Measurements from ENCODE around the gene YARS1. TPM values are rescaled to one million over a fixed set of nuclear protein-coding genes. Genes with fewer than 3 reads are reported as not detected.

YARS1 gene
- total RNA-seq, 3 donors from 2014 or later: 47.0 to 66.7 (median 54.8) TPM

- no peaks in the 10 kb centered on the region for H3K36me3 ChIP-seq (ENCODE audit: low read depth)
- no peak for TF ChIP-seq CTCF (IDR thresholded peaks at IDR 0.05)
- H3K4me3 ChIP-seq: no peak overlapping the region
- no peaks in the 10 kb centered on the region for H3K9me3 ChIP-seq
- DNase-seq: peak; percentile 74 to 86 (median 83)
- H3K4me1 ChIP-seq (ENCODE audit: low read depth): peaks cover 53% of the 10 kb centered on the region
- peak; percentile 88 for ATAC-seq
- intact Hi-C loops (cut with DNase I, micrococcal nuclease): no loop called here
These were observed 63.4 kb downstream of the YARS1 start for GRCh38 chr1:32753532-32754316.

- intact Hi-C loops (cut with DNase I, micrococcal nuclease): no loop called here
- Histone ChIP-seq H3K4me1 (ENCODE audit: low read depth) (peaks cover 16% of the 10 kb centered on the region), H3K4me3 (no peak overlapping the region), H3K36me3 (ENCODE audit: low read depth) (no peaks in the 10 kb centered on the region), H3K9me3 (no peaks in the 10 kb centered on the region)
- TF ChIP-seq CTCF (IDR thresholded peaks at IDR 0.05): no peak
- no peak for DNase-seq
- no peak for ATAC-seq
These were observed 67.4 kb downstream of the YARS1 start for GRCh38 chr1:32749771-32750170.

- no peak for TF ChIP-seq CTCF (IDR thresholded peaks at IDR 0.05)
- Histone ChIP-seq H3K4me1 (ENCODE audit: low read depth) (peaks cover 15% of the 10 kb centered on the region), H3K9me3 (no peaks in the 10 kb centered on the region), H3K4me3 (no peak overlapping the region), H3K36me3 (ENCODE audit: low read depth) (no peaks in the 10 kb centered on the region)
- intact Hi-C loops (cut with DNase I, micrococcal nuclease): no loop called here
- DNase-seq: no peak
- no peak for ATAC-seq
These were observed 67.8 kb downstream of the YARS1 start for GRCh38 chr1:32749332-32749731.

- Histone ChIP-seq H3K36me3 (ENCODE audit: low read depth) (no peaks in the 10 kb centered on the region), H3K4me3 (no peak overlapping the region), H3K4me1 (ENCODE audit: low read depth) (peaks cover 11% of the 10 kb centered on the region), H3K9me3 (no peaks in the 10 kb centered on the region)
- ATAC-seq: no peak
- no peak for DNase-seq
- TF ChIP-seq CTCF (IDR thresholded peaks at IDR 0.05): no peak
- intact Hi-C loops (cut with DNase I, micrococcal nuclease): no loop called here
These were observed 68.2 kb downstream of the YARS1 start for GRCh38 chr1:32748926-32749325.

GRCh38 chr1:32748348-32748747 is 68.8 kb downstream of the YARS1 start:
- DNase-seq: no peak
- H3K4me3 ChIP-seq: no peak overlapping the region
- peaks cover 6% of the 10 kb centered on the region for H3K4me1 ChIP-seq (ENCODE audit: low read depth)
- intact Hi-C loops (cut with DNase I, micrococcal nuclease): no loop called here
- ATAC-seq: no peak
- H3K9me3 ChIP-seq: no peaks in the 10 kb centered on the region
- H3K36me3 ChIP-seq (ENCODE audit: low read depth): no peaks in the 10 kb centered on the region
- no peak for TF ChIP-seq CTCF (IDR thresholded peaks at IDR 0.05)

Data from mucosa of descending colon (tissue), 3 donors.